ENCODE data around the gene PTPN9. TPM values are rescaled to one million over a fixed set of nuclear protein-coding genes. Genes with fewer than 3 reads are reported as not detected.

Gene PTPN9
- total RNA-seq = 15.6 and 22.6 TPM in 2 replicates

GRCh38 chr15:75578948-75579920 is at the start of gene PTPN9:
TSS of gene PTPN9 (minus strand) at chr15:75579315. CDS start at chr15:75578776, 539 bp downstream.

GRCh38 chr15:75625542-75626347 is 46.6 kb upstream of the PTPN9 start, which contains the start of gene SNUPN:
TSS of gene SNUPN (minus strand) at chr15:75625725. CDS start at chr15:75621051, 4,674 bp downstream.

GRCh38 chr15:75451674-75452363 is 127.3 kb downstream of the PTPN9 start, which contains the start of gene SIN3A:
TSS of gene SIN3A (minus strand) at chr15:75451690. CDS start at chr15:75430375, 21,315 bp downstream.

Other genes starting within 250 kb of the PTPN9 start
- gene COMMD4, start 243.3 kb downstream of the PTPN9 start, total RNA-seq = 76.2 and 115 TPM in 2 replicates
- 3.0 and 7.7 TPM in 2 replicates for gene NEIL1, start 232.3 kb downstream of the PTPN9 start, total RNA-seq
- 35.4 and 59.5 TPM in 2 replicates for gene MAN2C1, start 210.7 kb downstream of the PTPN9 start, total RNA-seq
- 17.0 and 32.2 TPM in 2 replicates for gene SIN3A, start 127.6 kb downstream of the PTPN9 start, total RNA-seq
- gene SNUPN, start 46.4 kb upstream of the PTPN9 start, total RNA-seq = 21.7 and 26.0 TPM in 2 replicates
- 118 and 212 TPM in 2 replicates for gene IMP3, start 60.9 kb upstream of the PTPN9 start, total RNA-seq
- gene SNX33, start 68.6 kb upstream of the PTPN9 start, total RNA-seq = 20.1 and 32.2 TPM in 2 replicates
- gene CSPG4, start 133.5 kb upstream of the PTPN9 start, total RNA-seq = 77.6 and 155 TPM in 2 replicates